GM12878 (cell line): ENCODE data around the gene CFAP70. TPM values are rescaled to one million over a fixed set of nuclear protein-coding genes. Genes with fewer than 3 reads are reported as not detected.

Source experiments
- CBX3 ChIP-seq: fragments of 200-600 bp; sonication (generic); IDR thresholded peaks from 2 replicates; pipeline ENCODE4 v1.6.1; 2016; ENCODE audit warnings: low read depth, borderline replicate concordance
- KDM1A ChIP-seq: fragments of 200-600 bp; sonication (generic); IDR thresholded peaks from 2 replicates; pipeline ENCODE4 v1.6.1; 2016; ENCODE audit warnings: borderline replicate concordance
- MXI1 ChIP-seq: fragments of 150-350 bp; IDR thresholded peaks from 2 replicates; pipeline ENCODE4 v1.6.1; 2011; ENCODE audit warnings: low read depth, mild to moderate bottlenecking, inconsistent platforms, low read length, improper control_type of control experiment
- NRF1 ChIP-seq: conservative IDR thresholded peaks from 2 replicates; pipeline ENCODE4 v1.6.1; 2011; ENCODE audit warnings: mild to moderate bottlenecking, low read depth, low read length, improper control_type of control experiment
- SP1 ChIP-seq: IDR thresholded peaks from one replicate; pipeline ENCODE4 v1.6.1; 2011; ENCODE audit warnings: low read depth, low read length
- polyA plus RNA-seq, 11 experiments: library from polyadenylated mRNA; depleted of rRNA in 4 of 11; unstranded in 6 of 11; stranded (reverse) in 5 of 11; fragments of >200 nt; fragmentation: Nextera tagmentation in 4 of 11; fragmentation: Illumina TruSeq in 1 of 11; extraction: Ambion mirVana in 4 of 11; extraction: Trizol in 1 of 11; gene quantifications; 1 replicate in 1 of 11; 2 replicates in 10 of 11; pipeline versions ENCODE4 v1.2.1 to v1.2.3, GENCODE V29; 2011 to 2016; ENCODE audit warnings: inconsistent platforms in 2 of 11, missing spikeins in 2 of 11, low read depth in 1 of 11
- total RNA-seq, 4 experiments: library from RNA; depleted of rRNA in 3 of 4; stranded (reverse); fragments of >200 nt in 3 of 4; fragmentation: Illumina TruSeq in 1 of 4; extraction: Trizol in 1 of 4; gene quantifications; 2 replicates each; pipeline versions ENCODE4 v1.2.1 to v1.2.3, GENCODE V29; 2013 to 2021
- TF ChIP-seq, protein P1 (sequence below), 3 experiments: IDR thresholded peaks in 2 of 3; conservative IDR thresholded peaks in 1 of 3; 2 replicates each; pipeline ENCODE4 v1.5.1; 2011; ENCODE audit warnings: low read depth in 3 of 3, low read length in 3 of 3, mild to moderate bottlenecking in 3 of 3, control low read depth in 2 of 3, moderate library complexity in 2 of 3, inconsistent platforms in 1 of 3, mixed read lengths in 1 of 3; ENCODE audit not compliant: control insufficient read depth in 2 of 3, insufficient read depth in 1 of 3; ENCODE audit errors: extremely low read depth in 1 of 3
- TF ChIP-seq, protein P2 (sequence below): IDR thresholded peaks from 2 replicates; pipeline ENCODE4 v1.6.1; 2012; ENCODE audit warnings: low read length, inconsistent platforms
- TF ChIP-seq, protein P3 (sequence below): fragments of 450-650 bp; IDR thresholded peaks from 2 replicates; pipeline ENCODE4 v1.6.1; 2017; ENCODE audit warnings: mild to moderate bottlenecking, moderate library complexity
- TF ChIP-seq, protein P4 (sequence below): fragments of 450-650 bp; IDR thresholded peaks from 2 replicates; pipeline ENCODE4 v1.6.1; 2016; ENCODE audit warnings: mild to moderate bottlenecking

The CFAP70 gene
- total and polyA plus RNA-seq, 10 of the 15 experiments (the other 5 are each of a cell fraction or from before 2014, with no cell fraction given) = 0.21 to 1.1 (median 0.42) TPM

DNA sequence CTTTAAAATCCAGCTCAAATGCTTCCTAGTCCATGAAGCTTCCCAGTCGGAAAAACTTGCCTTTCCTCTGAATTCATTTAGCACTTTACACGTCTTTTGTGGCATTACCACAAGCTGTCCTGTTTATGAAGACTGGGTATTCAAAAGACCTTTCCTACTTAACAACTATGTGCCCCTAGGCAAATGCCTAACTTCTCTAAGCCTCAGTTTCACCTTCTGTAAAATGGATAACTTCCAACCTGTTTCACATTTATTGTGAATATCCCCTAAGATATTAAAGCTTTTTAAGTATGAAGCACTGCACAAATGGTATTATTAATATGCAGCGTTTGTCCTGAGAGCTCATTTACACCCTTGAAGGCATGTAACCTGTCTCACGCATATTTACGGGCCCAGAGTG, 843 bp downstream of the CFAP70 start (continued):
- TF ChIP-seq, protein P1, sequence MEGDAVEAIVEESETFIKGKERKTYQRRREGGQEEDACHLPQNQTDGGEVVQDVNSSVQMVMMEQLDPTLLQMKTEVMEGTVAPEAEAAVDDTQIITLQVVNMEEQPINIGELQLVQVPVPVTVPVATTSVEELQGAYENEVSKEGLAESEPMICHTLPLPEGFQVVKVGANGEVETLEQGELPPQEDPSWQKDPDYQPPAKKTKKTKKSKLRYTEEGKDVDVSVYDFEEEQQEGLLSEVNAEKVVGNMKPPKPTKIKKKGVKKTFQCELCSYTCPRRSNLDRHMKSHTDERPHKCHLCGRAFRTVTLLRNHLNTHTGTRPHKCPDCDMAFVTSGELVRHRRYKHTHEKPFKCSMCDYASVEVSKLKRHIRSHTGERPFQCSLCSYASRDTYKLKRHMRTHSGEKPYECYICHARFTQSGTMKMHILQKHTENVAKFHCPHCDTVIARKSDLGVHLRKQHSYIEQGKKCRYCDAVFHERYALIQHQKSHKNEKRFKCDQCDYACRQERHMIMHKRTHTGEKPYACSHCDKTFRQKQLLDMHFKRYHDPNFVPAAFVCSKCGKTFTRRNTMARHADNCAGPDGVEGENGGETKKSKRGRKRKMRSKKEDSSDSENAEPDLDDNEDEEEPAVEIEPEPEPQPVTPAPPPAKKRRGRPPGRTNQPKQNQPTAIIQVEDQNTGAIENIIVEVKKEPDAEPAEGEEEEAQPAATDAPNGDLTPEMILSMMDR (IDR thresholded peaks at IDR 0.05 in 2 of 3, conservative IDR thresholded peaks at IDR 0.05 in 1 of 3; ENCODE audit: control insufficient read depth in 2 of 3, extremely low read depth in 1 of 3, insufficient read depth in 1 of 3, low read depth in 3 of 3, low read length in 3 of 3) = no peak
- TF ChIP-seq, protein P2, sequence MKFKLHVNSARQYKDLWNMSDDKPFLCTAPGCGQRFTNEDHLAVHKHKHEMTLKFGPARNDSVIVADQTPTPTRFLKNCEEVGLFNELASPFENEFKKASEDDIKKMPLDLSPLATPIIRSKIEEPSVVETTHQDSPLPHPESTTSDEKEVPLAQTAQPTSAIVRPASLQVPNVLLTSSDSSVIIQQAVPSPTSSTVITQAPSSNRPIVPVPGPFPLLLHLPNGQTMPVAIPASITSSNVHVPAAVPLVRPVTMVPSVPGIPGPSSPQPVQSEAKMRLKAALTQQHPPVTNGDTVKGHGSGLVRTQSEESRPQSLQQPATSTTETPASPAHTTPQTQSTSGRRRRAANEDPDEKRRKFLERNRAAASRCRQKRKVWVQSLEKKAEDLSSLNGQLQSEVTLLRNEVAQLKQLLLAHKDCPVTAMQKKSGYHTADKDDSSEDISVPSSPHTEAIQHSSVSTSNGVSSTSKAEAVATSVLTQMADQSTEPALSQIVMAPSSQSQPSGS = no peak
- TF ChIP-seq KDM1A = no peak
- TF ChIP-seq, protein P3, sequence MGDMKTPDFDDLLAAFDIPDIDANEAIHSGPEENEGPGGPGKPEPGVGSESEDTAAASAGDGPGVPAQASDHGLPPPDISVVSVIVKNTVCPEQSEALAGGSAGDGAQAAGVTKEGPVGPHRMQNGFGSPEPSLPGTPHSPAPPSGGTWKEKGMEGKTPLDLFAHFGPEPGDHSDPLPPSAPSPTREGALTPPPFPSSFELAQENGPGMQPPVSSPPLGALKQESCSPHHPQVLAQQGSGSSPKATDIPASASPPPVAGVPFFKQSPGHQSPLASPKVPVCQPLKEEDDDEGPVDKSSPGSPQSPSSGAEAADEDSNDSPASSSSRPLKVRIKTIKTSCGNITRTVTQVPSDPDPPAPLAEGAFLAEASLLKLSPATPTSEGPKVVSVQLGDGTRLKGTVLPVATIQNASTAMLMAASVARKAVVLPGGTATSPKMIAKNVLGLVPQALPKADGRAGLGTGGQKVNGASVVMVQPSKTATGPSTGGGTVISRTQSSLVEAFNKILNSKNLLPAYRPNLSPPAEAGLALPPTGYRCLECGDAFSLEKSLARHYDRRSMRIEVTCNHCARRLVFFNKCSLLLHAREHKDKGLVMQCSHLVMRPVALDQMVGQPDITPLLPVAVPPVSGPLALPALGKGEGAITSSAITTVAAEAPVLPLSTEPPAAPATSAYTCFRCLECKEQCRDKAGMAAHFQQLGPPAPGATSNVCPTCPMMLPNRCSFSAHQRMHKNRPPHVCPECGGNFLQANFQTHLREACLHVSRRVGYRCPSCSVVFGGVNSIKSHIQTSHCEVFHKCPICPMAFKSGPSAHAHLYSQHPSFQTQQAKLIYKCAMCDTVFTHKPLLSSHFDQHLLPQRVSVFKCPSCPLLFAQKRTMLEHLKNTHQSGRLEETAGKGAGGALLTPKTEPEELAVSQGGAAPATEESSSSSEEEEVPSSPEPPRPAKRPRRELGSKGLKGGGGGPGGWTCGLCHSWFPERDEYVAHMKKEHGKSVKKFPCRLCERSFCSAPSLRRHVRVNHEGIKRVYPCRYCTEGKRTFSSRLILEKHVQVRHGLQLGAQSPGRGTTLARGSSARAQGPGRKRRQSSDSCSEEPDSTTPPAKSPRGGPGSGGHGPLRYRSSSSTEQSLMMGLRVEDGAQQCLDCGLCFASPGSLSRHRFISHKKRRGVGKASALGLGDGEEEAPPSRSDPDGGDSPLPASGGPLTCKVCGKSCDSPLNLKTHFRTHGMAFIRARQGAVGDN = no peak
- TF ChIP-seq CBX3 = no peak
- no peak for TF ChIP-seq SP1
- TF ChIP-seq, protein P4, sequence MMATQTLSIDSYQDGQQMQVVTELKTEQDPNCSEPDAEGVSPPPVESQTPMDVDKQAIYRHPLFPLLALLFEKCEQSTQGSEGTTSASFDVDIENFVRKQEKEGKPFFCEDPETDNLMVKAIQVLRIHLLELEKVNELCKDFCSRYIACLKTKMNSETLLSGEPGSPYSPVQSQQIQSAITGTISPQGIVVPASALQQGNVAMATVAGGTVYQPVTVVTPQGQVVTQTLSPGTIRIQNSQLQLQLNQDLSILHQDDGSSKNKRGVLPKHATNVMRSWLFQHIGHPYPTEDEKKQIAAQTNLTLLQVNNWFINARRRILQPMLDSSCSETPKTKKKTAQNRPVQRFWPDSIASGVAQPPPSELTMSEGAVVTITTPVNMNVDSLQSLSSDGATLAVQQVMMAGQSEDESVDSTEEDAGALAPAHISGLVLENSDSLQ = no peak
- no peak for TF ChIP-seq MXI1
- TF ChIP-seq NRF1 = no peak
